Skin epidermis (tissue), 12 donors: ENCODE measurements around the gene ZNF630.
A peak's percentile ranks its signal among the peaks of the same experiment; 100 is the strongest.
"Not testable (repeated sequence)": the region's sequence is repeated elsewhere in the genome, so short reads cannot be mapped to it uniquely, and the experiment has no call there.

Experiments used
- H3K27ac ChIP-seq, 21 experiments: fragments of 200-600 bp; sonication (generic) in 11 of 21; one replicate each; pipeline ENCODE4 v1.5.0; 2020; ENCODE audit warnings: mild to moderate bottlenecking in 3 of 21, inconsistent platforms in 2 of 21, moderate library complexity in 2 of 21
- H3K4me3 ChIP-seq, 7 experiments: fragments of 200-600 bp; sonication (generic) in 2 of 7; one replicate each; pipeline ENCODE4 v1.5.0; 2020; ENCODE audit warnings: inconsistent platforms in 2 of 7, mild to moderate bottlenecking in 2 of 7, moderate library complexity in 1 of 7

ZNF630 gene

DNA sequence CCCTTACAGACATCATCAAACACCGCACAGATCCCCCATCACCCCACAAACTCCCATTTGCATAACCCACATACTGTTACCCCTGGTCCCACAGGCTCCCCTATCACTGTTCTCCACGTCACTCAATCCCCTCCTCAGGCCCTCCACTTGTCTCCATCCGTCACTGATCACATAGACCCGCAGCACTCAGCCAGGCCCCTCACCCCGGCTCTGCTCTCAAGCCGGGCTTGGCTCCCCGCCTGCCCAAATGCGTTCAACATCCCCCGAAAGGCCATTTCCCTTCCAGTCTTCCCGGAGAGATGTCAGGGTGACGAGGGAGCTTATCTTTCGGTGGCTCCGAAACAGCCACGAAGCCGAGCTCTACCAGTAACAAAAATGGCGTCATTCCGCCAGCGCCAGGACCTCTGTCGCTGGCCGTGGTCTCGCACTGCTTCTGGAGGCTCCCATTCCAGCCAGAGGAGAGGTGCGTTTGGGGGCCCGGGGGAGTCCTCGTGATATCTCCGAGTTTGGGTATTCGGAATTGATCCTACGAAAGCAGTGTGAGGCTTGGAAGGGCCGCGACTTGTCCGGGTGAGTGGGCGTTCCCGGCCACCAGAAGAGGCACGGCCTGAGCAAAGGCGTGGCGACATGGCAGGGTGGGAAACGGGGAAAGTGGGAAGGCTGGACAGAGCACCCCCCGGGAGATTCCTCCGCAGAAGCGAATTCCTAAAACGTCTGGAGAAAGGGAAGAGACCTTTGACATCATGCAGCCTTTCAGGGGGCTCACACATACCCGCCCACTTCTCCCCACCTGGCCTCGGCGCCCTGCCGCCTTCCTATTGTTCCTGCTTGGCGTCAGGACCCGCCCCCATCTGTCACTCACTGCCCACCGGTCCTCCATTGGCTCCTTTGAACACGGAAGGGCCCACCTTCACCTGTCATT, at the start of gene ZNF630:
ZNF630 (minus strand) TSS at position 577 of the 922 bp plus-strand sequence. CDS start 4,754 bp downstream, outside the sequence.
- peak within 1 kb of the TSS in 20 of 21 experiments; percentile 60 to 92 (median 87) for H3K27ac ChIP-seq
- peak within 1 kb of the TSS; percentile 37 to 63 (median 53) for H3K4me3 ChIP-seq

- Histone ChIP-seq H3K27ac (no peak overlapping the region), H3K4me3 (no peak overlapping the region)
These were observed 36.3 kb upstream of the ZNF630 start for GRCh38 chrX:48107717-48108116.

DNA sequence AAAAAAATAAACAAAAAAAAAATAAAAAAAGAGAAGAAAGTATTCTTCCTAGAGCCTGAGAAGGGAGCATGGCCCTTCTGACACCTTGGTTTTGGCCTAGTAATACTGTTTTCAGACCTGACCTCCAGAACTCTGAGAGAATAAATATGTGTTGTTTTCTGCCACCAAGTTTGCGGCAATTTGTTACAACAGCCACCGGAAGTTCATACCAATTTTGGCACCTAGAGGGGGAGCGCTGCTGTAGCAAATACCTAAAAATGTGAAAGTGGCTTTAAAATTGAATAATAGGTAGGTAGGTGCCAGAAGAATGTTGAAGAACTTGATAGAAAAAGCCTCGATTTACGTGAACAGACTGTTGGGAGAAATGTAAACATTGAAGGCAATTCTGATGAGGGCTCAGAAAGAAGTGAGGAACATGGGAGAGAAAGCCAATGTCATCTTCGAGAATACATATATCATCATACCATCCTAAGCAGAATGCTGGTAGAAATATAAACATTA, 31.5 kb upstream of the ZNF630 start:
- H3K27ac ChIP-seq = no peak overlapping the region

DNA sequence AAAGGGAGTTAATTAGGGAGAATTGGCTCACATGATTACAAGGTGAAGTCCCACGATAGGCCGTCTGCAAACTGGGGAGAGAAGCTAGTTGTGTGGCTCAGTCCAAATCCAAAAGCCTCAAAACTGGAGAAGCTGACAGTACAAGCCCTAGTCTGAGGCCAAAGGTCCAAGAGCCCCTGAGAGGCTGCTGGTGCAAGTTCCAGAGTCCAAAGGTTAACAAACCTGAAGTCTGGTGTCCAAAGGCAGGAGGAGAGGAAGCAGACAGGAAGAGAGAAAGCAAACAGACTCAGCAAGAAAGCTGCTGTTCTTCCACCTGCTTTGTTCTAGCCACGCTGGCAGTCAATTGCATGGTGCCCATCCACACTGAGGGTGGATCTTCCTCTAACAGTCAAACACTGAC, 30.0 kb upstream of the ZNF630 start:
- no peak overlapping the region for H3K4me3 ChIP-seq
- H3K27ac ChIP-seq = no peak overlapping the region

More for the DNA sequence above, 31.5 kb upstream of the ZNF630 start:
- H3K4me3 ChIP-seq = no peak overlapping the region

DNA sequence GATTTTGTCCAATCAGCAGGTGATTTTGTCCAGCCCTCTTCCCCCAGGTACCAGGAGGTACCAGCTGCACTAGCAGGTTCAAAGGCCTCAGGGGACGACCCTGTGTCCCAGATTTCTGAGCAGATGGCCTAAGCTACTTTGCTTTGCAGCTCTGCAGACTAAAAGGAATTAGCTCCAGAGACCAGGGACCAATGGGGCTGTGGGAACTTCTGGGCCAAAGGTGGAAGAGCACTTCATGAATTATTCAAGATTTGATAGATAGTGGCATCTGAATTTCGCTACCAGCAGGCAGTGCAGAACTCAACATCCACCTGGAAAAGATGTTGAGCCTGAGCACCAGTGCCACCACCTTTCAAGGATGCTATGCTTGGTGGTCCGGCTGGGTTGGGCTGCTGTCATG, 21.1 kb upstream of the ZNF630 start:
- not testable (repeated sequence) for H3K27ac ChIP-seq, H3K4me3 ChIP-seq

- Histone ChIP-seq H3K4me3 (no peak overlapping the region), H3K27ac (no peak overlapping the region)
These were observed 18.7 kb upstream of the ZNF630 start for GRCh38 chrX:48090123-48090522.

GRCh38 chrX:48086082-48086481, 14.6 kb upstream of the ZNF630 start:
- no peak overlapping the region for H3K4me3 ChIP-seq
- H3K27ac ChIP-seq = no peak overlapping the region

DNA sequence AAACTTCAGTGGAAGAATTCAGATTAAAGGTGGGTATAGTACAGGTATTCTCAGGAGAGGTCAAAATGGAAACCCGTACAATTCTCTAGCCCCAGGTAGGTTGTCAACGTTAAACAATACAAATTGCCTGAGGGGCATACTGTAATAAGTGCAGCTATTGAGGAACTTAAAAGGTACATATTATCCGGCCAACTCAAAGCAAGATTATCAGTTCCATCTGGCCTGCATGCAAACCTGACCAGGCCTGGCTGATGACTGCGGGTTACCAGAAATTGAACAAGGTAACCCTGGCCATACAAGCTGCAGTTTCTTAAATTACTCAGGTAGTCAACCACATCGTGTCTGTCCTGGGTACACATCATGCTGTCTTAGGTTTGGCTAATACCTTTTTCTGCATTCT, 12.3 kb upstream of the ZNF630 start:
- H3K27ac ChIP-seq = no peak overlapping the region

DNA sequence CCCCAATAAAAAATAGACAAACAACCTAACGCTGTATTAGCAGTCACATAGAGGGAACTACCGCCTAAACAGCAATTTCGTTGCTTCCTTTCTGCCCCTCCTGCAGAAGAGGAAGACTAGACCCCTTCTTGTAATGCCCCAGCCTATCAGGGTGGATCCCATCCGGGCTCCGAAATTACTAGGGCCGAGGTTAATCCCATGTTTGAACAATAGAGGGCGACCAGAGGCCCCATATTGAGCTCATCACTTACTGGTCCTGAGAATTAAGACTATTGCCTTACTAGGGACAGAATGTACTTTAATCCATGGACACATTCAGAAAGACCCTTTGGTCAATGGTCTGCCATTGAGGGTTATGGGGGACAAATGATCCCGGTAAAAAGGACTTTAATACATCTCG, 11.8 kb upstream of the ZNF630 start:
- no peak overlapping the region for H3K4me3 ChIP-seq
- no peak overlapping the region for H3K27ac ChIP-seq

More for the DNA sequence above, 12.3 kb upstream of the ZNF630 start:
- no peak overlapping the region for H3K4me3 ChIP-seq

GRCh38 chrX:48076343-48076742, 4.9 kb upstream of the ZNF630 start:
- no peak overlapping the region for H3K27ac ChIP-seq
- H3K4me3 ChIP-seq = no peak overlapping the region

GRCh38 chrX:48071986-48072605, 656 bp upstream of the ZNF630 start:
- peak overlapping the region in 12 of 21 experiments; percentile 84 to 92 (median 88) for H3K27ac ChIP-seq

DNA sequence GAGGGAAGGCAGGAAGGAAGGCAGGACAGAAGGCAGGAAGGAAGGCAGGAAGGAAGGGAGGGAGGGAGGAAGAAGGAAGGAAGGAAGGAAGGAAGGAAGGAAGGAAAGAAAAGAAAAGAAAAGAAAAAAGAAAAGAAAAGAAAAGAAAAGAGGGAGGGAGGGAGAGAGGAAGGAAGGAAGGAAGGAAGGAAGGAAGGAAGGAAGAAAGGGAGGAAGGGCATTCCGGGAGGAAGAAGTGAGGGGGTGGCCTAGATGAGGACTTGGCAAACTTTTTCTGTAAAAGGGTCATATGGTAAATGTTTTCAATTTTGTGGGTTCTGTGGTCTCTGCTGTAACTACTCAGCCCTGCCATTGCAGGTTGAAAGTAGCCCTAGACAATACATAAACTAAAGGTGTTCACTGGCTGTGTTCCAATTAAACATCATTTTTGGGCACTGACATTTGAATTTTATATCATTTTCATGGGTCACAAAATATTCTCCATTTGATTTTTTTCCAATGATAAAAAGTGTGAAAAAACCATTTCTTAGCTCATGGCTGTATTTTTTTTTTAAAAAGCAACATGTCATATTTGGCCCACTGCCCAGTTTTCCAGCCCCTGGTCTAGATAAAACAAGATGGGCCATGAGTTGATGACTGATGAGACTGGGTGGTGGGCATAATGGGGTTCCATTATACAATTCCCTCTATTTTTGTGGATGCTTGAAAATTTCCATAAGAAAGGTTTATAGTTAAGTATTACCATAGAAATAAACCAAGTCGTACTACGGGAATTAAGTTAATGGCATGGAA, 3.1 kb downstream of the ZNF630 start:
- H3K4me3 ChIP-seq = no peak overlapping the region
- H3K27ac ChIP-seq = no peak overlapping the region

More at GRCh38 chrX:48071986-48072605, 656 bp upstream of the ZNF630 start:
- peak overlapping the region in 6 of 7 experiments; percentile 37 to 63 (median 51) for H3K4me3 ChIP-seq

DNA sequence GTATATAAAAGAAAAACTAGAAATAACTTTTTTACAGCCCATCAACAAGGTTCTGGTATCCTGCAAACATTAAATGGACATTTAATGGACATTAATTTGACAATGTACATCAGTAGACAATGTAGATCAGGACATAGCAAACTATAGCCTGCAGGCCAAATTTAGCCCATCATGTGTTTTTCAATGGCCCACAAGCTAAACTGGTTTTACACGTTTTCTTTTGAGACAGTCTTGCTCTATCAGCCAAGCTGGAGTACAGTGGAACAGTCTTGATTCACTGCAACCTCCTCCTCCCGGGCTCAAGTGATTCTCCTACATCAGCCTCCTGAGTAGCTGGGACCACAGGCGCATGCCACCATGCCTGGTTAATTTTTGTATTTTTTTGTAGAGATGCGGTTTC, 7.2 kb downstream of the ZNF630 start:
- Histone ChIP-seq H3K4me3 (no peak overlapping the region), H3K27ac (no peak overlapping the region)

GRCh38 chrX:48059296-48059639, 12.2 kb downstream of the ZNF630 start:
- Histone ChIP-seq H3K4me3 (no peak overlapping the region), H3K27ac (no peak overlapping the region)

DNA sequence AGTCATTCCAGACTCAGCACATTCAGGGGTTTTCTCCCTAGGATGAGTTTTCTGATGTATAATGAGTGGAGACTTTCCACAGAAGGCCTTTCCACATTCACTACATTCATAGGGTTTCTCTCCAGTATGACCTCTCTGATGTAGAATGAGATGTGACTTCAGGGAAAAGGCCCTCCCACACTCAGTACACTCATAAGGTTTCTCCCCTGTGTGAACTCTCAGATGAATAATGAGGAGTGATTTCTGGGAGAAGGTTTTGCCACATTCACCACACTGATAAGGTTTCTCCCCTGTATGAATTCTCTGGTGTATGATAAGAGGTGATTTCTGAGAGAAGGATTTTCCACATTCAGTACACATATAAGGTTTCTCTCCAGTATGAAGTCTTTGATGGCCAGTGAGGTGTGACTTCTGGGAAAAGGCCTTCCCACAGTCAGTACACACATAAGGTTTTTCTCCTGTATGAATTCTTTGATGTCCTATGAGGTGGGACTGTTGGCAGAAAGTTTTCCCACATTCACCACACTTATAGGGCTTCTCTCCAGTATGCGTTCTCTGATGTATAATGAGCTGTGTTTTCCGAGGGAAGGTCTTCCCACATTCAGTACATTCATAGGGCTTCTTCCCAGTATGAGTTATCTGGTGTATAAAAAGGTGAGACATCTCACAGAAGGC, 12.7 kb downstream of the ZNF630 start:
- Histone ChIP-seq H3K4me3 (no peak overlapping the region), H3K27ac (no peak overlapping the region)

- H3K4me3 ChIP-seq = no peak overlapping the region
- peak overlapping the region in 2 of 21 experiments; percentile 16 to 43 for H3K27ac ChIP-seq
These were observed 24.6 kb downstream of the ZNF630 start for GRCh38 chrX:48046846-48047245.

DNA sequence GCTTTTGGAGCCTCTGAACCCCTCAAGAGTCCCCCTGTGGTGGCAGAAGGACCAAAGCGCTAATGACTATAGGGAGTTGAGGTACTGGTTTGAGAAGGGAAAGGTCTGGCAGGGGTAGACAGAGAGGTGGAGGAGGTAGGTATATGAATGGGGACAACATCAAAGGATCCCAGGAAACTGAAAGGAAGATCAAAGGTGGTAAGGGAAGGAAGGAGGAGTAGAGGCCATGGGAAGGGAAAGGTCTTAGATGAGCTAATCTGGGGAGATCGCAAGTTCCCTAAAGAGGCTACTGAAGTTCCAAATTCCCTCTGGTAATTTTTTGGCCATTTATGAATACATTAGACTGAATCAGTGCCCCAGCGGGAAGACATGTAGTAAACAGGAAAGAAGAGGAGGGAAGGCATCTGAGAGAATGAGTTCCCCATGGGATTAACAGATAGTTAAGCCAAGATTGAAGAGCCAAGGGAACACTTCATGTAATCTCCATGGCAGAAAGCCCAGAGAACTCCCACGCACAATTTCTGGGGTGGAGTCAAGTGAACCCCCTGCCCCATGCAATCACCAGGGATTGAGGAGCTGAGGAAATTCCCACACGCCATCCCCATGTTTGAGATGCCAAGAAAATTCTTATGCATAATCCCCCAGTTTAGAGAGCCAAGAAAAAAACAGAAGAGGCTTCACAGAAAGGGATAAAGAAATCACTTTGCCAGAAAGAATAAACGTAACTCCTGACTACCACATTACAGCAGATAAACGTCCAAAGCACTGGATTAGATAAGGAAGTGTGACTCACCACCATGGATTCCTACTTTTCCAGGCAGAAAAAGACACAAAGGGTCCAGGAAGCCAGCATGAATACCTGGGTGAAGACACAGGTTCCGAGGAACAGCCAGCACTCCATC, 25.8 kb downstream of the ZNF630 start:
- Histone ChIP-seq H3K27ac (peak overlapping the region in 7 of 21 experiments; percentile 7 to 43 (median 31)), H3K4me3 (no peak overlapping the region)

DNA sequence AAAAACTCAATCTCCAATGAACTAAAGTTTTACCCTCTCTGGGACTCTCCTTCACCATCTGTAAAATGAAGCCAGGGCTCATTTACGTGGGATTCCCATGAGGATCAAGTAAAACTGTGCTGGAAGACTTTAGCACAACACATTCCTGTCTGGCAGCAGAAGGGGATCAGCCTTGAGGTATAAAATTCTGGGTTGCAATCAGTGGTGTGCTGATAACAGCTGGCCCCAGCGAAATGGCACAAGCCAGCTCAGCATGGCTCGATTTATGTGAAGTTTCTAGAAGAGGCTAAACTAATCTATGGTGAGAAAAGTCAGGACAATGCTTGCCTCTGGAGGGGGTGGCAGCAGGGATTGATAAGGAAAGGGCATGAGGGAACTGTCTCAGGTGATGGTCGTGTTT, 28.4 kb downstream of the ZNF630 start:
- Histone ChIP-seq H3K27ac (no peak overlapping the region), H3K4me3 (no peak overlapping the region)
